SU-DHL-6 (cell line): ENCODE measurements around the gene IQCH.

Experiments used
- H2AFZ ChIP-seq: fragments of 200-600 bp; sonication (generic); 2 replicates; pipeline ENCODE4 v1.6.1; 2014; ENCODE audit warnings: low read depth, mild to moderate bottlenecking, moderate library complexity, mixed read lengths, antibody characterized with exemption, low read length; ENCODE audit not compliant: severe bottlenecking
- H3F3A ChIP-seq: fragments of 200-600 bp; shearing (Covaris generic); 2 replicates; pipeline ENCODE4 v1.6.0; 2016; ENCODE audit warnings: antibody characterized with exemption, mild to moderate bottlenecking; ENCODE audit not compliant: insufficient read depth
- H3K27ac ChIP-seq: fragments of 200-600 bp; sonication (generic); 2 replicates; pipeline ENCODE4 v1.5.1; 2016; ENCODE audit warnings: low read depth, mild to moderate bottlenecking, low read length, moderate library complexity, mixed read lengths
- H3K27me3 ChIP-seq: fragments of 200-600 bp; sonication (generic), shearing (Covaris generic); 2 replicates; pipeline ENCODE4 v1.6.0; 2014; ENCODE audit warnings: mild to moderate bottlenecking, low read length
- H3K36me3 ChIP-seq: fragments of 200-600 bp; sonication (generic); 2 replicates; pipeline ENCODE4 v1.6.1; 2014; ENCODE audit warnings: mild to moderate bottlenecking, low read length, mixed read lengths
- H3K4me2 ChIP-seq: fragments of 300-600, 200-600 bp; shearing (Covaris generic), sonication (generic); 2 replicates; pipeline ENCODE4 v1.6.0; 2014; ENCODE audit warnings: low read length, low read depth, mild to moderate bottlenecking; ENCODE audit not compliant: poor library complexity, severe bottlenecking
- H3K4me3 ChIP-seq: fragments of 200-600 bp; sonication (generic); 2 replicates; pipeline ENCODE4 v1.5.1; 2014; ENCODE audit warnings: antibody characterized with exemption, low read length, mild to moderate bottlenecking, mixed read lengths; ENCODE audit not compliant: insufficient read depth, poor library complexity, severe bottlenecking
- H3K79me2 ChIP-seq: fragments of 200-600 bp; sonication (generic); 2 replicates; pipeline ENCODE4 v1.6.1; 2014; ENCODE audit warnings: mild to moderate bottlenecking, low read length, moderate library complexity; ENCODE audit not compliant: insufficient read depth
- H3K9ac ChIP-seq: fragments of 200-600 bp; sonication (generic); 2 replicates; pipeline ENCODE4 v1.7.0; 2014; ENCODE audit warnings: mild to moderate bottlenecking, low read length
- H3K9me2 ChIP-seq: fragments of 200-600 bp; sonication (generic); replicated peaks from 2 replicates; pipeline ENCODE4 v1.6.1; 2014; ENCODE audit warnings: low read length; ENCODE audit not compliant: insufficient read depth
- H3K9me3 ChIP-seq: fragments of 200-600 bp; sonication (generic); 2 replicates; pipeline ENCODE4 v1.6.1; 2014; ENCODE audit warnings: low read length, mixed read lengths; ENCODE audit not compliant: insufficient read depth
- H4K20me1 ChIP-seq: fragments of 200-600 bp; sonication (generic); 2 replicates; pipeline ENCODE4 v1.6.1; 2014; ENCODE audit warnings: low read depth, mild to moderate bottlenecking, antibody characterized with exemption, low read length, moderate library complexity, mixed read lengths
- EZH2phosphoT487 ChIP-seq: fragments of 200-600 bp; sonication (generic), shearing (Covaris generic); conservative IDR thresholded peaks from 2 replicates; pipeline ENCODE4 v1.6.1; 2018; ENCODE audit warnings: mild to moderate bottlenecking, antibody characterized with exemption, low read length, moderate library complexity, mixed read lengths
- TF ChIP-seq, protein P1 (sequence below): fragments of 200-600 bp; sonication (generic); IDR thresholded peaks from one replicate; pipeline ENCODE4 v1.5.1; 2017; ENCODE audit warnings: antibody characterized with exemption, mild to moderate bottlenecking, low read length, moderate library complexity; ENCODE audit not compliant: insufficient read depth, poor library complexity, severe bottlenecking

IQCH gene

DNA sequence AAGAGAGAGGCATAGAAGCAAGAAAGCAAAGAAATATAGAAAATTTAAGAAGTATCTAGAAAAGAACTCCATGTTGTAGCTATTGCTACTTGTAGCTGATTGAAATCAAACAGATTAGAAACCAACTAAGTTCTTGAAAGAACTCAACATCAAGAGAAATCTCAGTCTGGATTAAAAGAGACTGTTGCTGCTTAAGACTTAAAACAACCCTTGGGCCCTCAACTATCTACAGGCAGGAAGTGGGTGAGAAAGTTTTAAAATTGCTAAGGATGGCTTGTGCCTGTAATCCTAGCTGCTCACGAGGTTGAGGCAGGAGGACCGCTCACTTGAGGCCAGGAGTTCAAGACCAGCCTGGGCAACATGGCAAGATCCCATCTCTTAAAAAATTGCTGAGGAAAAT is 227.1 kb downstream of the IQCH start:
- no peak overlapping the region for H3K9ac ChIP-seq
- no peaks in the 10 kb centered on the region for H3K9me2 ChIP-seq
- no peak overlapping the region for H3K4me2 ChIP-seq
- H3K4me3 ChIP-seq, result no peak overlapping the region
- H3K36me3 ChIP-seq, result no peaks in the 10 kb centered on the region
- no peak overlapping the region for H3K27ac ChIP-seq
- no peaks in the 10 kb centered on the region for H3K79me2 ChIP-seq
- no peak overlapping the region for H2AFZ ChIP-seq
- no peaks in the 10 kb centered on the region for H3K27me3 ChIP-seq
- TF ChIP-seq EZH2phosphoT487, result no peak
- TF ChIP-seq, protein P1, sequence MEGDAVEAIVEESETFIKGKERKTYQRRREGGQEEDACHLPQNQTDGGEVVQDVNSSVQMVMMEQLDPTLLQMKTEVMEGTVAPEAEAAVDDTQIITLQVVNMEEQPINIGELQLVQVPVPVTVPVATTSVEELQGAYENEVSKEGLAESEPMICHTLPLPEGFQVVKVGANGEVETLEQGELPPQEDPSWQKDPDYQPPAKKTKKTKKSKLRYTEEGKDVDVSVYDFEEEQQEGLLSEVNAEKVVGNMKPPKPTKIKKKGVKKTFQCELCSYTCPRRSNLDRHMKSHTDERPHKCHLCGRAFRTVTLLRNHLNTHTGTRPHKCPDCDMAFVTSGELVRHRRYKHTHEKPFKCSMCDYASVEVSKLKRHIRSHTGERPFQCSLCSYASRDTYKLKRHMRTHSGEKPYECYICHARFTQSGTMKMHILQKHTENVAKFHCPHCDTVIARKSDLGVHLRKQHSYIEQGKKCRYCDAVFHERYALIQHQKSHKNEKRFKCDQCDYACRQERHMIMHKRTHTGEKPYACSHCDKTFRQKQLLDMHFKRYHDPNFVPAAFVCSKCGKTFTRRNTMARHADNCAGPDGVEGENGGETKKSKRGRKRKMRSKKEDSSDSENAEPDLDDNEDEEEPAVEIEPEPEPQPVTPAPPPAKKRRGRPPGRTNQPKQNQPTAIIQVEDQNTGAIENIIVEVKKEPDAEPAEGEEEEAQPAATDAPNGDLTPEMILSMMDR, result no peak
- no peaks in the 10 kb centered on the region for H4K20me1 ChIP-seq
- H3F3A ChIP-seq, result no peaks in the 10 kb centered on the region
- no peaks in the 10 kb centered on the region for H3K9me3 ChIP-seq

DNA sequence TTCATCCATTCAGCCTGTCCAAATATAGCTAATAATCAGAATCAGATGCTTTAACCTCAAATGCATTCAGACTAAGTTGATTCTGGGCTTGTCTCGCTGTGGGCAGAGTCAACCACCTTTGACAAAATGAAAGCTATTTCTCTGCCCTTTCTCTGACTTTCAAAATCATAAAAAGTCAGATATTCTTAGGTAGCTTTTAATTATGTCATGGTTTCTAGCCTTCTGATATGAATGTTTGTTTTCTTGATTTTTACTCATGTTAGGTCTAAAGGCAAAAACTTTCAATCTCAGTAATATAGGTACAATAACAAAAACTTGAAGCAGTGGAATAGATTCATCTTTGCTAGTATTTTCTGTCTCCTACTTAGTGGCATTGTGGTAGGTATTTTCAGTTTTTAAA is 241.0 kb downstream of the IQCH start:
- Histone ChIP-seq H3K4me2 (no peak overlapping the region), H2AFZ (no peak overlapping the region), H3K4me3 (no peak overlapping the region), H3F3A (no peaks in the 10 kb centered on the region), H4K20me1 (no peaks in the 10 kb centered on the region), H3K27me3 (no peaks in the 10 kb centered on the region), H3K36me3 (no peaks in the 10 kb centered on the region), H3K27ac (no peak overlapping the region), H3K9me3 (no peaks in the 10 kb centered on the region), H3K9me2 (no peaks in the 10 kb centered on the region), H3K9ac (no peak overlapping the region), H3K79me2 (no peaks in the 10 kb centered on the region)
- TF ChIP-seq EZH2phosphoT487, result no peak
- TF ChIP-seq, protein P1, result no peak

DNA sequence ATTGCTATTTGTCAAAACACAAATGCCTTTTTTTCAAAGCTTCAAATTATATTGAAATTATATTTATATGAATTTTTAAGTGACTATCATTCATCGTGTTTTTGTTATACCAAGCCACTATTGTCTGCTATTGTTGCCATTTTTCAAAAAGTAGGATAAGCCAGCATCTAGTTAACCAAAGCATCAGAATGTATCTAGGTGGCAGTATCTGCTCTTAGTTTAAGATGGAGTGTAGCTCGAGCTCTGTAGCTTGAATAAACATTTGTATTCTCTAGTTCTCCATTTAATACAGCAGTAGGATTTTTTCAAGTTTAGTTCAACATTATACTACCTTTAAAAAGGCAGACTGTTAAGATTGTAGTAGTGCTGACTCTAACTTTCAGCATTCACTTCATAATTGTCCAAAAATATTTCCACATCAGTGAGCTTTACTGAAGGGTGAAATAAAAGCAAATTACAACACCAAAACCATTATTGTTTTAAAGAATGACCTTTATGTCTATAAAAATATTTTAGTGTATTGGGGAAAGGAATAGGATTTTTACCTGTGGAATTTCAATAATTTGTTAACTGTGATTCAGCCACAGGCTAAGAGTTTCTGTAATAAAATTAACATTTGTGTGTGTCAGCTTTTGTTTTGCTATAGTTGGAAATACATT is 246.7 kb downstream of the IQCH start:
- H3K9me3 ChIP-seq, result no peaks in the 10 kb centered on the region
- TF ChIP-seq, protein P1, result peak; percentile 19
- TF ChIP-seq EZH2phosphoT487, result no peak
- H3K4me3 ChIP-seq, result no peak overlapping the region
- no peak overlapping the region for H2AFZ ChIP-seq
- no peak overlapping the region for H3K4me2 ChIP-seq
- H3K79me2 ChIP-seq, result no peaks in the 10 kb centered on the region
- no peaks in the 10 kb centered on the region for H3K27me3 ChIP-seq
- no peaks in the 10 kb centered on the region for H3K36me3 ChIP-seq
- no peaks in the 10 kb centered on the region for H3F3A ChIP-seq
- no peaks in the 10 kb centered on the region for H3K9me2 ChIP-seq
- H3K9ac ChIP-seq, result no peak overlapping the region
- H3K27ac ChIP-seq, result no peak overlapping the region
- H4K20me1 ChIP-seq, result no peaks in the 10 kb centered on the region
